Panc1 (cell line): ENCODE data around the gene FRMPD4. TPM values are rescaled to one million over a fixed set of nuclear protein-coding genes. Genes with fewer than 3 reads are reported as not detected.

Experiments
- ATAC-seq: fragments of 200-7000 bp; cut with Tn5 transposase; 2 replicates; pipeline ENCODE4 v1.9.1; 2020; ENCODE audit warnings: mild to moderate bottlenecking, moderate library complexity
- BruUV-seq: library from RNA; stranded (reverse); fragments of 400-500 nt; replicated peaks from 2 replicates; lab custom pipeline; 2021; lab: Mats Ljungman, UMichigan
- CTCF ChIA-PET: fragments of 300-600 bp; sonication (Branson Sonifier 250); formaldehyde crosslinking; loops from one replicate; lab custom pipeline; 2022; ENCODE audit warnings: antibody characterized with exemption; lab: Charles Lee
- POLR2A ChIA-PET: fragments of 300-600 bp; sonication (Branson Sonifier 250); formaldehyde crosslinking; loops from one replicate; lab custom pipeline; 2022; ENCODE audit warnings: antibody characterized with exemption; lab: Charles Lee
- DNase-seq: peaks from one replicate; pipeline ENCODE4 v3.0.0-alpha.2; 2010; ENCODE audit warnings: low read depth, low spot score
- H3K27ac ChIP-seq: 2 replicates; pipeline ENCODE4 v1.5.1; 2011; ENCODE audit warnings: mild to moderate bottlenecking, low read length, inconsistent platforms
- H3K27me3 ChIP-seq: fragments of 200-500 bp; sonication (Bioruptor generic); 2 replicates; pipeline ENCODE4 v1.6.0; 2014; ENCODE audit warnings: low read length, inconsistent platforms; ENCODE audit not compliant: control insufficient read depth, insufficient read depth
- H3K36me3 ChIP-seq: fragments of 200-500 bp; sonication (Bioruptor generic); 2 replicates; pipeline ENCODE4 v1.5.1; 2014; ENCODE audit warnings: inconsistent platforms, mild to moderate bottlenecking, low read length, moderate library complexity; ENCODE audit not compliant: control insufficient read depth, insufficient read depth
- H3K4me1 ChIP-seq: 2 replicates; pipeline ENCODE4 v1.5.1; 2011; ENCODE audit warnings: inconsistent platforms, mild to moderate bottlenecking, low read length, moderate library complexity; ENCODE audit not compliant: control insufficient read depth, insufficient read depth
- H3K4me3 ChIP-seq, 2 experiments: 2 replicates each; pipeline ENCODE4 v1.5.1; 2011 to 2012; ENCODE audit warnings: low read depth in 2 of 2, low read length in 2 of 2, mild to moderate bottlenecking in 2 of 2, inconsistent platforms in 1 of 2, moderate library complexity in 1 of 2
- H3K9me3 ChIP-seq: fragments of 200-500 bp; sonication (Bioruptor generic); 2 replicates; pipeline ENCODE4 v1.5.1; 2014; ENCODE audit warnings: low read depth, mild to moderate bottlenecking, inconsistent platforms, low read length, moderate library complexity; ENCODE audit not compliant: control insufficient read depth, insufficient read depth
- CTCF ChIP-seq: fragments of 450-650 bp; IDR thresholded peaks from 2 replicates; pipeline ENCODE4 v1.5.1; 2017; ENCODE audit warnings: mild to moderate bottlenecking
- POLR2AphosphoS5 ChIP-seq: IDR thresholded peaks from 2 replicates; pipeline ENCODE4 v1.6.1; 2012; ENCODE audit warnings: mild to moderate bottlenecking, low read depth, low read length, moderate library complexity
- REST ChIP-seq, 2 experiments: IDR thresholded peaks; 2 replicates each; pipeline ENCODE4 v1.6.1; 2011 to 2012; ENCODE audit warnings: low read depth in 2 of 2, control low read depth in 1 of 2, low read length in 1 of 2, mild to moderate bottlenecking in 1 of 2, moderate library complexity in 1 of 2; ENCODE audit not compliant: insufficient read depth in 1 of 2
- SIN3A ChIP-seq: IDR thresholded peaks from 2 replicates; pipeline ENCODE4 v1.6.1; 2012; ENCODE audit warnings: low read depth, mild to moderate bottlenecking, low read length, moderate library complexity, borderline replicate concordance; ENCODE audit not compliant: insufficient read depth
- TCF7L2 ChIP-seq: IDR thresholded peaks from 2 replicates; pipeline ENCODE4 v1.6.1; 2011; ENCODE audit warnings: mild to moderate bottlenecking, low read depth, low read length, inconsistent platforms
- in situ Hi-C: cut with HindIII; loops from 2 replicates; pipeline ENCODE4 v1.10.0; 2016; ENCODE audit warnings: low sequenced_read_pairs, low pct_unique_long_range_greater_than_20kb
- intact Hi-C: fragments of 100-400 bp; cut with micrococcal nuclease; formaldehyde crosslinking; loops from one replicate; pipeline ENCODE4 v1.10.0; 2022; ENCODE audit not compliant: unreplicated experiment
- total RNA-seq: library from RNA; stranded (reverse); gene quantifications from one replicate; pipeline ENCODE4 v1.2.1, GENCODE V29; 2021; ENCODE audit not compliant: unreplicated experiment

The FRMPD4 gene
- total RNA-seq, 1 experiment from 2014 or later = not detected

GRCh38 chrX:12292996-12293765, 154.9 kb downstream of the FRMPD4 start:
- TF ChIP-seq SIN3A (no peak), REST (IDR thresholded peaks at IDR 0.05; ENCODE audit: insufficient read depth in 1 of 2, low read depth in 2 of 2, low read length in 1 of 2) (no peak), TCF7L2 (no peak), POLR2AphosphoS5 (no peak), CTCF (no peak)
- H3K36me3 ChIP-seq = no peaks in the 10 kb centered on the region
- in situ Hi-C loops = no loop called here
- H3K4me1 ChIP-seq = no peaks in the 10 kb centered on the region
- no peak for ATAC-seq
- H3K27me3 ChIP-seq = no peaks in the 10 kb centered on the region
- ChIA-PET CTCF (interaction anchor here (0.7 kb wide), 1 partner anchor 499 kb away, joined by 3 read pairs; no protein-coding TSS in a partner anchor), POLR2A (no interaction called here)
- intact Hi-C loops = no loop called here
- no peak for DNase-seq
- no TSS peak for BruUV-seq
- no peak overlapping the region for H3K4me3 ChIP-seq
- H3K9me3 ChIP-seq = no peaks in the 10 kb centered on the region
- no peak overlapping the region for H3K27ac ChIP-seq

- Histone ChIP-seq H3K9me3 (no peaks in the 10 kb centered on the region), H3K36me3 (no peaks in the 10 kb centered on the region), H3K4me1 (no peaks in the 10 kb centered on the region), H3K4me3 (no peak overlapping the region), H3K27ac (no peak overlapping the region), H3K27me3 (no peaks in the 10 kb centered on the region)
- DNase-seq (no peak), ATAC-seq (no peak)
- CTCF ChIA-PET = no interaction called here
- in situ Hi-C loops (no loop called here), intact Hi-C loops (no loop called here)
- TF ChIP-seq TCF7L2 (no peak), SIN3A (no peak), POLR2AphosphoS5 (no peak), REST (IDR thresholded peaks at IDR 0.05; ENCODE audit: insufficient read depth in 1 of 2, low read depth in 2 of 2, low read length in 1 of 2) (no peak), CTCF (no peak)
- POLR2A ChIA-PET = no interaction called here
- no TSS peak for BruUV-seq
Observed at GRCh38 chrX:12297353-12297752, 159.1 kb downstream of the FRMPD4 start.
